Central memory CD8-positive, alpha-beta T cell (primary cell): ENCODE results near the gene RGS7.
"Not testable (repeated sequence)": the region's sequence is repeated elsewhere in the genome, so short reads cannot be mapped to it uniquely, and the experiment has no call there.

ENCODE experiments used
- ATAC-seq: fragments of 150-1000 bp; cut with Tn5 transposase; replicated peaks from 2 replicates; pipeline ENCODE4 v1.10.0; 2022; ENCODE audit warnings: mild to moderate bottlenecking, moderate FRiP score, moderate number of reproducible peaks; ENCODE audit not compliant: poor library complexity, severe bottlenecking; ENCODE audit errors: extremely low read depth
- DNase-seq, 2 donors: peaks; one replicate each; pipeline ENCODE4 v3.0.0; 2021; ENCODE audit warnings: low spot score in 2 of 2
- H3K27ac Mint-ChIP-seq: one replicate; pipeline ENCODE4 v1.8.0; 2022; ENCODE audit warnings: low read depth, mild to moderate bottlenecking, moderate library complexity, mixed read lengths
- H3K27me3 Mint-ChIP-seq: one replicate; pipeline ENCODE4 v1.8.0; 2022; ENCODE audit warnings: mixed read lengths
- H3K36me3 Mint-ChIP-seq: one replicate; pipeline ENCODE4 v1.8.0; 2022; ENCODE audit warnings: mild to moderate bottlenecking, moderate library complexity, mixed read lengths; ENCODE audit not compliant: insufficient read depth
- H3K4me1 Mint-ChIP-seq: one replicate; pipeline ENCODE4 v1.8.0; 2022; ENCODE audit warnings: mixed read lengths
- H3K4me3 Mint-ChIP-seq: one replicate; pipeline ENCODE4 v1.8.0; 2022; ENCODE audit warnings: mild to moderate bottlenecking, moderate library complexity, mixed read lengths
- H3K9me3 Mint-ChIP-seq: one replicate; pipeline ENCODE4 v1.8.0; 2022; ENCODE audit warnings: mixed read lengths

Gene RGS7

GRCh38 chr1:240800291-240800690 lies 556.7 kb downstream of the RGS7 start:
- no peaks in the 10 kb centered on the region for H3K9me3 Mint-ChIP-seq
- DNase-seq = no peak
- H3K4me1 Mint-ChIP-seq = no peaks in the 10 kb centered on the region
- no peak overlapping the region for H3K27ac Mint-ChIP-seq
- H3K27me3 Mint-ChIP-seq = no peaks in the 10 kb centered on the region
- H3K4me3 Mint-ChIP-seq = no peak overlapping the region
- H3K36me3 Mint-ChIP-seq = no peaks in the 10 kb centered on the region
- no peak for ATAC-seq

- H3K27me3 Mint-ChIP-seq = no peaks in the 10 kb centered on the region
- H3K36me3 Mint-ChIP-seq = no peaks in the 10 kb centered on the region
- peaks cover 6% of the 10 kb centered on the region for H3K9me3 Mint-ChIP-seq
- DNase-seq = no peak
- ATAC-seq = no peak
- H3K4me1 Mint-ChIP-seq = no peaks in the 10 kb centered on the region
- H3K27ac Mint-ChIP-seq = no peak overlapping the region
- H3K4me3 Mint-ChIP-seq = no peak overlapping the region
These were observed 560.0 kb downstream of the RGS7 start for GRCh38 chr1:240797050-240797449.

GRCh38 chr1:240794046-240794843 lies 562.8 kb downstream of the RGS7 start:
- Mint-ChIP-seq H3K27me3 (no peaks in the 10 kb centered on the region), H3K4me1 (no peaks in the 10 kb centered on the region), H3K4me3 (no peak overlapping the region)

GRCh38 chr1:240792915-240793529 lies 564.0 kb downstream of the RGS7 start:
- Mint-ChIP-seq H3K27ac (no peak overlapping the region), H3K4me1 (no peaks in the 10 kb centered on the region), H3K4me3 (no peak overlapping the region), H3K9me3 (peaks cover 6% of the 10 kb centered on the region), H3K36me3 (no peaks in the 10 kb centered on the region), H3K27me3 (no peaks in the 10 kb centered on the region)
- DNase-seq = no peak
- no peak for ATAC-seq

More at GRCh38 chr1:240794046-240794843, 562.8 kb downstream of the RGS7 start:
- no peaks in the 10 kb centered on the region for H3K36me3 Mint-ChIP-seq
- peaks cover 6% of the 10 kb centered on the region for H3K9me3 Mint-ChIP-seq
- DNase-seq = no peak
- ATAC-seq = no peak
- H3K27ac Mint-ChIP-seq = no peak overlapping the region

- Mint-ChIP-seq H3K36me3 (no peaks in the 10 kb centered on the region), H3K27me3 (no peaks in the 10 kb centered on the region), H3K4me3 (no peak overlapping the region), H3K4me1 (no peaks in the 10 kb centered on the region), H3K27ac (no peak overlapping the region), H3K9me3 (peaks cover 6% of the 10 kb centered on the region)
- ATAC-seq (no peak), DNase-seq (no peak)
These were observed 566.1 kb downstream of the RGS7 start for GRCh38 chr1:240790856-240791255.

GRCh38 chr1:240786880-240787279 lies 570.1 kb downstream of the RGS7 start:
- DNase-seq = no peak
- ATAC-seq = no peak
- no peaks in the 10 kb centered on the region for H3K4me1 Mint-ChIP-seq
- H3K27me3 Mint-ChIP-seq = no peaks in the 10 kb centered on the region
- no peak overlapping the region for H3K4me3 Mint-ChIP-seq
- H3K9me3 Mint-ChIP-seq = no peaks in the 10 kb centered on the region
- H3K36me3 Mint-ChIP-seq = no peaks in the 10 kb centered on the region
- no peak overlapping the region for H3K27ac Mint-ChIP-seq

GRCh38 chr1:240784776-240785175 lies 572.2 kb downstream of the RGS7 start:
- Mint-ChIP-seq H3K27ac (no peak overlapping the region), H3K4me3 (no peak overlapping the region), H3K4me1 (no peaks in the 10 kb centered on the region), H3K27me3 (no peaks in the 10 kb centered on the region), H3K9me3 (no peaks in the 10 kb centered on the region), H3K36me3 (no peaks in the 10 kb centered on the region)
- ATAC-seq (no peak), DNase-seq (no peak)

- not testable (repeated sequence) for H3K36me3 Mint-ChIP-seq, ATAC-seq, H3K4me3 Mint-ChIP-seq, DNase-seq, H3K4me1 Mint-ChIP-seq, H3K27me3 Mint-ChIP-seq, H3K9me3 Mint-ChIP-seq, H3K27ac Mint-ChIP-seq
These were observed 573.3 kb downstream of the RGS7 start for GRCh38 chr1:240783728-240784137.

- no peaks in the 10 kb centered on the region for H3K4me1 Mint-ChIP-seq
- no peaks in the 10 kb centered on the region for H3K9me3 Mint-ChIP-seq
- no peak overlapping the region for H3K27ac Mint-ChIP-seq
- H3K36me3 Mint-ChIP-seq = no peaks in the 10 kb centered on the region
- no peaks in the 10 kb centered on the region for H3K27me3 Mint-ChIP-seq
- no peak overlapping the region for H3K4me3 Mint-ChIP-seq
- DNase-seq (no peak), ATAC-seq (no peak)
These were observed 580.8 kb downstream of the RGS7 start for GRCh38 chr1:240776237-240776636.

- DNase-seq (no peak), ATAC-seq (no peak)
- Mint-ChIP-seq H3K27ac (no peak overlapping the region), H3K9me3 (no peaks in the 10 kb centered on the region), H3K4me3 (no peak overlapping the region), H3K4me1 (no peaks in the 10 kb centered on the region), H3K36me3 (no peaks in the 10 kb centered on the region), H3K27me3 (no peaks in the 10 kb centered on the region)
These were observed 584.9 kb downstream of the RGS7 start for GRCh38 chr1:240772131-240772530.

GRCh38 chr1:240771450-240771849 lies 585.6 kb downstream of the RGS7 start:
- no peak overlapping the region for H3K4me3 Mint-ChIP-seq

GRCh38 chr1:240768979-240769378 lies 588.0 kb downstream of the RGS7 start:
- no peaks in the 10 kb centered on the region for H3K4me1 Mint-ChIP-seq
- no peaks in the 10 kb centered on the region for H3K27me3 Mint-ChIP-seq
- DNase-seq (no peak), ATAC-seq (no peak)
- no peak overlapping the region for H3K27ac Mint-ChIP-seq
- no peak overlapping the region for H3K4me3 Mint-ChIP-seq
- H3K36me3 Mint-ChIP-seq = no peaks in the 10 kb centered on the region
- no peaks in the 10 kb centered on the region for H3K9me3 Mint-ChIP-seq

More at GRCh38 chr1:240771450-240771849, 585.6 kb downstream of the RGS7 start:
- no peak overlapping the region for H3K27ac Mint-ChIP-seq
- ATAC-seq (no peak), DNase-seq (no peak)
- no peaks in the 10 kb centered on the region for H3K27me3 Mint-ChIP-seq
- H3K36me3 Mint-ChIP-seq = no peaks in the 10 kb centered on the region
- no peaks in the 10 kb centered on the region for H3K4me1 Mint-ChIP-seq
- no peaks in the 10 kb centered on the region for H3K9me3 Mint-ChIP-seq

- no peak overlapping the region for H3K4me3 Mint-ChIP-seq
- no peaks in the 10 kb centered on the region for H3K9me3 Mint-ChIP-seq
- DNase-seq (no peak), ATAC-seq (no peak)
- no peak overlapping the region for H3K27ac Mint-ChIP-seq
- no peaks in the 10 kb centered on the region for H3K36me3 Mint-ChIP-seq
- H3K4me1 Mint-ChIP-seq = no peaks in the 10 kb centered on the region
- no peaks in the 10 kb centered on the region for H3K27me3 Mint-ChIP-seq
These were observed 590.2 kb downstream of the RGS7 start for GRCh38 chr1:240766831-240767230.
